ENCODE results near the gene LARP7.

Gene LARP7

DNA sequence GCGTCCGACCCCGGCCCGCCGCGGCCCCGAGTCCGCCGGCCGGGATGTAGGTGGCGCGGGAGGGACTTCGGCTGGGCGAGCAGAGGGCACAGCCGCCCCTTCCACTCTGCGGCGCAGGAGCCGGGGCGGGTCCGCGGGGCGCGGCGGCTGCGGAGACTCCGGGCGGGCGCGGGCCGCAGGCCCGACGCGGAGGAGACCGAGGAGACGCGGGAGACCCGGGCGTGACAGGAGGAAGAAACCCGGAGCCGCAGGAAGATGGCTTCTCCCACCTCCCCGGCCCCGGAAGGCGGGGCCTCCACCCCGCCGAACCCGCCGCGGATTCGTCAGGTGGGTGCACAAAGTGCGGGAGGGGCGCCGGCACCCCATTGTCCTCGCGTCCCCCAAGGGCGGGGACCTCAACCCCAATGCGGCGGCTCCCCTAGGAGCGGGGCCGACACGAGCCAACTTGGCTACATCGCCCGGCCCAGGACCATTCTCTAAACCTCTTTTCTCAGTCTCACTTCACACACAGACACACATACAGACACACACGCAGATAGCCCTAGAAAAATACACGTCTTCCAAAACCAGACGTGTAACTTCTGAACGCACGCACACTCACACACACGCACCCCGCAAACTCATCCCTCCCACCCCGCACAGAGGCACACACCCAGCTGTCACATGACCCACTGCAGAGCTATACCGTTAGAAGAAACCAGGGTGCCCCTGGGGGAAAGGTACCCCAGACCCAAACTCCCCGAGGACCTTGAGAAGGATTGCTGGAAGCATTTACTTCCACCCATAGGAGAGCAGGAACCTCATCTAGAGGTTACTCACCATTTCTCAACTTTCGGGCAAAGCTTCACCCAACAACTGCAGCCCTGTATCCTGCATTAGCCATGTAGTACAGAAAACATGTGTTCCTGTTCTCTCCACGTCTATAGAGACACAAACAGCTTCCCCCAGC, 69.2 kb downstream of the LARP7 start (continued):
- TF ChIP-seq ZBTB48 (tag by site-specific recombination; IDR thresholded peaks at IDR 0.05) (peak; percentile 73), ZNF335 (tag by site-specific recombination; conservative IDR thresholded peaks at IDR 0.05) (peak; percentile 83), ZNF777 (tag by site-specific recombination; IDR thresholded peaks at IDR 0.05; ENCODE audit: borderline replicate concordance) (peak; percentile 88), ZFP37 (tag by site-specific recombination; IDR thresholded peaks at IDR 0.05) (0 out of 2 replicates have a peak, but pooled peaks have one; percentile 42), ZBTB1 (tag by site-specific recombination; IDR thresholded peaks at IDR 0.05) (peak; percentile 86; the same call in 1 of the 2 replicates), KLF7 (tag by site-specific recombination; IDR thresholded peaks at IDR 0.05; ENCODE audit: borderline replicate concordance) (0 out of 2 replicates have a peak, but pooled peaks have one; percentile 72), ZNF843 (tag by site-specific recombination; IDR thresholded peaks at IDR 0.05) (0 out of 2 replicates have a peak, but pooled peaks have one; percentile 38), OVOL3 (tag by site-specific recombination; IDR thresholded peaks at IDR 0.05) (peak; percentile 82), GLIS1 (tag by site-specific recombination; IDR thresholded peaks at IDR 0.05) (peak; percentile 54), ZBTB21 (tag by site-specific recombination; IDR thresholded peaks at IDR 0.05) (peak; percentile 31; the same call in 1 of the 2 replicates), ZNF423 (tag by site-specific recombination; IDR thresholded peaks at IDR 0.05) (peak; percentile 92), SP7 (tag by site-specific recombination; IDR thresholded peaks at IDR 0.05) (peak; percentile 27; the same call in 1 of the 2 replicates), GLIS2 (tag by site-specific recombination; IDR thresholded peaks at IDR 0.05) (peak; percentile 86), ZXDB (tag by site-specific recombination; IDR thresholded peaks at IDR 0.05) (peak; percentile 50), ZNF629 (tag by site-specific recombination; IDR thresholded peaks at IDR 0.05) (peak; percentile 42; the same call in 1 of the 2 replicates), ZNF501 (tag by site-specific recombination; IDR thresholded peaks at IDR 0.05) (peak; percentile 73), TRIM28 (IDR thresholded peaks at IDR 0.05; ENCODE audit: borderline replicate concordance, low read length) (0 out of 2 replicates have a peak, but pooled peaks have one; percentile 52), ZNF600 (tag by site-specific recombination; IDR thresholded peaks at IDR 0.05) (0 out of 2 replicates have a peak, but pooled peaks have one; percentile 37), KLF9 (tag by site-specific recombination; IDR thresholded peaks at IDR 0.05; ENCODE audit: low read depth) (peak; percentile 67), SP2 (tag by site-specific recombination; IDR thresholded peaks at IDR 0.05) (peak; percentile 42), ZNF2 (tag by site-specific recombination; IDR thresholded peaks at IDR 0.05) (peak; percentile 64; the same call in 1 of the 2 replicates)
- TF ChIP-seq, protein P1, sequence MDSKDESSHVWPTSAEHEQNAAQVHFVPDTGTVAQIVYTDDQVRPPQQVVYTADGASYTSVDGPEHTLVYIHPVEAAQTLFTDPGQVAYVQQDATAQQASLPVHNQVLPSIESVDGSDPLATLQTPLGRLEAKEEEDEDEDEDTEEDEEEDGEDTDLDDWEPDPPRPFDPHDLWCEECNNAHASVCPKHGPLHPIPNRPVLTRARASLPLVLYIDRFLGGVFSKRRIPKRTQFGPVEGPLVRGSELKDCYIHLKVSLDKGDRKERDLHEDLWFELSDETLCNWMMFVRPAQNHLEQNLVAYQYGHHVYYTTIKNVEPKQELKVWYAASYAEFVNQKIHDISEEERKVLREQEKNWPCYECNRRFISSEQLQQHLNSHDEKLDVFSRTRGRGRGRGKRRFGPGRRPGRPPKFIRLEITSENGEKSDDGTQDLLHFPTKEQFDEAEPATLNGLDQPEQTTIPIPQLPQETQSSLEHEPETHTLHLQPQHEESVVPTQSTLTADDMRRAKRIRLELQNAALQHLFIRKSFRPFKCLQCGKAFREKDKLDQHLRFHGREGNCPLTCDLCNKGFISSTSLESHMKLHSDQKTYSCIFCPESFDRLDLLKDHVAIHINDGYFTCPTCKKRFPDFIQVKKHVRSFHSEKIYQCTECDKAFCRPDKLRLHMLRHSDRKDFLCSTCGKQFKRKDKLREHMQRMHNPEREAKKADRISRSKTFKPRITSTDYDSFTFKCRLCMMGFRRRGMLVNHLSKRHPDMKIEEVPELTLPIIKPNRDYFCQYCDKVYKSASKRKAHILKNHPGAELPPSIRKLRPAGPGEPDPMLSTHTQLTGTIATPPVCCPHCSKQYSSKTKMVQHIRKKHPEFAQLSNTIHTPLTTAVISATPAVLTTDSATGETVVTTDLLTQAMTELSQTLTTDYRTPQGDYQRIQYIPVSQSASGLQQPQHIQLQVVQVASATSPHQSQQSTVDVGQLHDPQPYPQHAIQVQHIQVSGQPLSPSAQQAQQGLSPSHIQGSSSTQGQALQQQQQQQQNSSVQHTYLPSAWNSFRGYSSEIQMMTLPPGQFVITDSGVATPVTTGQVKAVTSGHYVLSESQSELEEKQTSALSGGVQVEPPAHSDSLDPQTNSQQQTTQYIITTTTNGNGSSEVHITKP (tag by site-specific recombination; IDR thresholded peaks at IDR 0.05): peak; percentile 55; the same call in 1 of the 2 replicates
- TF ChIP-seq, protein P2, sequence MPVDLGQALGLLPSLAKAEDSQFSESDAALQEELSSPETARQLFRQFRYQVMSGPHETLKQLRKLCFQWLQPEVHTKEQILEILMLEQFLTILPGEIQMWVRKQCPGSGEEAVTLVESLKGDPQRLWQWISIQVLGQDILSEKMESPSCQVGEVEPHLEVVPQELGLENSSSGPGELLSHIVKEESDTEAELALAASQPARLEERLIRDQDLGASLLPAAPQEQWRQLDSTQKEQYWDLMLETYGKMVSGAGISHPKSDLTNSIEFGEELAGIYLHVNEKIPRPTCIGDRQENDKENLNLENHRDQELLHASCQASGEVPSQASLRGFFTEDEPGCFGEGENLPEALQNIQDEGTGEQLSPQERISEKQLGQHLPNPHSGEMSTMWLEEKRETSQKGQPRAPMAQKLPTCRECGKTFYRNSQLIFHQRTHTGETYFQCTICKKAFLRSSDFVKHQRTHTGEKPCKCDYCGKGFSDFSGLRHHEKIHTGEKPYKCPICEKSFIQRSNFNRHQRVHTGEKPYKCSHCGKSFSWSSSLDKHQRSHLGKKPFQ (tag by site-specific recombination; IDR thresholded peaks at IDR 0.05): peak; percentile 56
- TF ChIP-seq, protein P3, sequence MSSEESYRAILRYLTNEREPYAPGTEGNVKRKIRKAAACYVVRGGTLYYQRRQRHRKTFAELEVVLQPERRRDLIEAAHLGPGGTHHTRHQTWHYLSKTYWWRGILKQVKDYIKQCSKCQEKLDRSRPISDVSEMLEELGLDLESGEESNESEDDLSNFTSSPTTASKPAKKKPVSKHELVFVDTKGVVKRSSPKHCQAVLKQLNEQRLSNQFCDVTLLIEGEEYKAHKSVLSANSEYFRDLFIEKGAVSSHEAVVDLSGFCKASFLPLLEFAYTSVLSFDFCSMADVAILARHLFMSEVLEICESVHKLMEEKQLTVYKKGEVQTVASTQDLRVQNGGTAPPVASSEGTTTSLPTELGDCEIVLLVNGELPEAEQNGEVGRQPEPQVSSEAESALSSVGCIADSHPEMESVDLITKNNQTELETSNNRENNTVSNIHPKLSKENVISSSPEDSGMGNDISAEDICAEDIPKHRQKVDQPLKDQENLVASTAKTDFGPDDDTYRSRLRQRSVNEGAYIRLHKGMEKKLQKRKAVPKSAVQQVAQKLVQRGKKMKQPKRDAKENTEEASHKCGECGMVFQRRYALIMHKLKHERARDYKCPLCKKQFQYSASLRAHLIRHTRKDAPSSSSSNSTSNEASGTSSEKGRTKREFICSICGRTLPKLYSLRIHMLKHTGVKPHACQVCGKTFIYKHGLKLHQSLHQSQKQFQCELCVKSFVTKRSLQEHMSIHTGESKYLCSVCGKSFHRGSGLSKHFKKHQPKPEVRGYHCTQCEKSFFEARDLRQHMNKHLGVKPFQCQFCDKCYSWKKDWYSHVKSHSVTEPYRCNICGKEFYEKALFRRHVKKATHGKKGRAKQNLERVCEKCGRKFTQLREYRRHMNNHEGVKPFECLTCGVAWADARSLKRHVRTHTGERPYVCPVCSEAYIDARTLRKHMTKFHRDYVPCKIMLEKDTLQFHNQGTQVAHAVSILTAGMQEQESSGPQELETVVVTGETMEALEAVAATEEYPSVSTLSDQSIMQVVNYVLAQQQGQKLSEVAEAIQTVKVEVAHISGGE (tag by site-specific recombination; conservative IDR thresholded peaks at IDR 0.05; ENCODE audit: low read depth): peak; percentile 35
- TF ChIP-seq, protein P4, sequence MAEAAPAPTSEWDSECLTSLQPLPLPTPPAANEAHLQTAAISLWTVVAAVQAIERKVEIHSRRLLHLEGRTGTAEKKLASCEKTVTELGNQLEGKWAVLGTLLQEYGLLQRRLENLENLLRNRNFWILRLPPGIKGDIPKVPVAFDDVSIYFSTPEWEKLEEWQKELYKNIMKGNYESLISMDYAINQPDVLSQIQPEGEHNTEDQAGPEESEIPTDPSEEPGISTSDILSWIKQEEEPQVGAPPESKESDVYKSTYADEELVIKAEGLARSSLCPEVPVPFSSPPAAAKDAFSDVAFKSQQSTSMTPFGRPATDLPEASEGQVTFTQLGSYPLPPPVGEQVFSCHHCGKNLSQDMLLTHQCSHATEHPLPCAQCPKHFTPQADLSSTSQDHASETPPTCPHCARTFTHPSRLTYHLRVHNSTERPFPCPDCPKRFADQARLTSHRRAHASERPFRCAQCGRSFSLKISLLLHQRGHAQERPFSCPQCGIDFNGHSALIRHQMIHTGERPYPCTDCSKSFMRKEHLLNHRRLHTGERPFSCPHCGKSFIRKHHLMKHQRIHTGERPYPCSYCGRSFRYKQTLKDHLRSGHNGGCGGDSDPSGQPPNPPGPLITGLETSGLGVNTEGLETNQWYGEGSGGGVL (tag by site-specific recombination; IDR thresholded peaks at IDR 0.05): peak; percentile 53
- TF ChIP-seq, protein P5, sequence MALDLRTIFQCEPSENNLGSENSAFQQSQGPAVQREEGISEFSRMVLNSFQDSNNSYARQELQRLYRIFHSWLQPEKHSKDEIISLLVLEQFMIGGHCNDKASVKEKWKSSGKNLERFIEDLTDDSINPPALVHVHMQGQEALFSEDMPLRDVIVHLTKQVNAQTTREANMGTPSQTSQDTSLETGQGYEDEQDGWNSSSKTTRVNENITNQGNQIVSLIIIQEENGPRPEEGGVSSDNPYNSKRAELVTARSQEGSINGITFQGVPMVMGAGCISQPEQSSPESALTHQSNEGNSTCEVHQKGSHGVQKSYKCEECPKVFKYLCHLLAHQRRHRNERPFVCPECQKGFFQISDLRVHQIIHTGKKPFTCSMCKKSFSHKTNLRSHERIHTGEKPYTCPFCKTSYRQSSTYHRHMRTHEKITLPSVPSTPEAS (tag by site-specific recombination; IDR thresholded peaks at IDR 0.05): peak; percentile 48; the same call in 1 of the 2 replicates

Data from HEK293 (cell line).